Progenitor cell of endocrine pancreas (in vitro differentiated cells): ENCODE data around the gene SHQ1. TPM values are rescaled to one million over a fixed set of nuclear protein-coding genes. Genes with fewer than 3 reads are reported as not detected.
A peak's percentile ranks its signal among the peaks of the same experiment; 100 is the strongest.

Source experiments
- DNase-seq: peaks from one replicate; pipeline ENCODE4 v3.0.0; 2021; ENCODE audit warnings: low spot score; ENCODE audit not compliant: unreplicated experiment
- H3K27ac Mint-ChIP-seq: 2 replicates; pipeline ENCODE4 v1.8.0; 2021; ENCODE audit warnings: mild to moderate bottlenecking, moderate library complexity, mixed read lengths
- H3K27me3 Mint-ChIP-seq: 2 replicates; pipeline ENCODE4 v1.8.0; 2021; ENCODE audit warnings: mixed read lengths
- H3K36me3 Mint-ChIP-seq: 2 replicates; pipeline ENCODE4 v1.8.0; 2022; ENCODE audit warnings: mixed read lengths; ENCODE audit not compliant: insufficient read depth
- H3K4me1 Mint-ChIP-seq: 2 replicates; pipeline ENCODE4 v1.8.0; 2021; ENCODE audit warnings: low read depth, mixed read lengths
- H3K4me3 Mint-ChIP-seq: 2 replicates; pipeline ENCODE4 v1.8.0; 2021; ENCODE audit warnings: low read depth, mild to moderate bottlenecking, moderate library complexity, mixed read lengths
- H3K9me3 Mint-ChIP-seq: 2 replicates; pipeline ENCODE4 v1.8.0; 2021; ENCODE audit warnings: low read depth, mixed read lengths
- CTCF ChIP-seq: fragments of 200-600 bp; sonication (generic); IDR thresholded peaks from one replicate; pipeline ENCODE4 v1.5.0; 2021; ENCODE audit warnings: antibody characterized with exemption, mild to moderate bottlenecking; ENCODE audit not compliant: unreplicated experiment
- total RNA-seq: library from RNA; stranded (reverse); gene quantifications from 2 replicates; pipeline ENCODE4 v1.2.1, GENCODE V29; 2021

SHQ1 gene
- total RNA-seq, 1 donor from 2014 or later = 19.4 TPM

- no peak overlapping the region for H3K4me3 Mint-ChIP-seq
- no peaks in the 10 kb centered on the region for H3K9me3 Mint-ChIP-seq
- no peak overlapping the region for H3K27ac Mint-ChIP-seq
- TF ChIP-seq CTCF = no peak
- no peak for DNase-seq
- peaks cover 2% of the 10 kb centered on the region for H3K36me3 Mint-ChIP-seq
- H3K27me3 Mint-ChIP-seq = no peaks in the 10 kb centered on the region
- H3K4me1 Mint-ChIP-seq = peaks cover 34% of the 10 kb centered on the region
These were observed 78.3 kb downstream of the SHQ1 start for GRCh38 chr3:72769758-72770540.

GRCh38 chr3:72768936-72769335 is 79.3 kb downstream of the SHQ1 start:
- DNase-seq = no peak
- peaks cover 34% of the 10 kb centered on the region for H3K4me1 Mint-ChIP-seq
- no peak for TF ChIP-seq CTCF
- no peak overlapping the region for H3K27ac Mint-ChIP-seq
- H3K4me3 Mint-ChIP-seq = no peak overlapping the region
- H3K36me3 Mint-ChIP-seq = peaks cover 2% of the 10 kb centered on the region
- H3K27me3 Mint-ChIP-seq = no peaks in the 10 kb centered on the region
- H3K9me3 Mint-ChIP-seq = no peaks in the 10 kb centered on the region

GRCh38 chr3:72768481-72768880 is 79.8 kb downstream of the SHQ1 start:
- no peaks in the 10 kb centered on the region for H3K9me3 Mint-ChIP-seq
- no peak for DNase-seq
- no peak for TF ChIP-seq CTCF
- H3K36me3 Mint-ChIP-seq = peaks cover 2% of the 10 kb centered on the region
- no peak overlapping the region for H3K27ac Mint-ChIP-seq
- H3K4me3 Mint-ChIP-seq = no peak overlapping the region
- no peaks in the 10 kb centered on the region for H3K27me3 Mint-ChIP-seq
- peaks cover 34% of the 10 kb centered on the region for H3K4me1 Mint-ChIP-seq

GRCh38 chr3:72768006-72768441 is 80.2 kb downstream of the SHQ1 start:
- no peak for DNase-seq
- no peak for TF ChIP-seq CTCF
- Mint-ChIP-seq H3K27ac (peak overlapping the region; percentile 82), H3K27me3 (no peaks in the 10 kb centered on the region), H3K4me1 (peaks cover 34% of the 10 kb centered on the region), H3K36me3 (peaks cover 2% of the 10 kb centered on the region), H3K4me3 (no peak overlapping the region), H3K9me3 (no peaks in the 10 kb centered on the region)

- Mint-ChIP-seq H3K27me3 (no peaks in the 10 kb centered on the region), H3K4me1 (peaks cover 34% of the 10 kb centered on the region), H3K4me3 (no peak overlapping the region), H3K9me3 (no peaks in the 10 kb centered on the region), H3K36me3 (peaks cover 2% of the 10 kb centered on the region), H3K27ac (no peak overlapping the region)
- DNase-seq = no peak
- TF ChIP-seq CTCF = no peak
These were observed 81.4 kb downstream of the SHQ1 start for GRCh38 chr3:72766866-72767265.
